ENCODE data around the gene GSTO2. TPM values are rescaled to one million over a fixed set of nuclear protein-coding genes. Genes with fewer than 3 reads are reported as not detected.

GSTO2 gene
- total and polyA plus RNA-seq, 2 of the 13 experiments (the other 11 are each of a cell fraction or from before 2014, with no cell fraction given), result 2.1 to 7.9 TPM

- no peak for TF ChIP-seq DZIP1 (CRISPR knock-in tag; IDR thresholded peaks at IDR 0.05)
- no peak for TF ChIP-seq UBTF (CRISPR knock-in tag; IDR thresholded peaks at IDR 0.05)
- no peak for TF ChIP-seq CREB3 (CRISPR knock-in tag; IDR thresholded peaks at IDR 0.05)
- no peak for TF ChIP-seq HMGA1 (CRISPR knock-in tag; conservative IDR thresholded peaks at IDR 0.05)
Observed at GRCh38 chr10:104284846-104285245, 15.9 kb downstream of the GSTO2 start (continued).

- in situ Hi-C loops (cut with HindIII; ENCODE audit: extremely low pct_ligation_motif_present, low pct_unique_long_range_greater_than_20kb), result no loop called here
- Histone ChIP-seq H3K4me2 (ENCODE audit: low read depth, low read length) (peak overlapping the region; percentile 37), H2AFZ (ENCODE audit: low read length) (no peak overlapping the region), H3K4me1 (ENCODE audit: insufficient read depth, low read length) (peaks cover 80% of the 10 kb centered on the region), H3K27me3 (ENCODE audit: control insufficient read depth in 1 of 2, insufficient read depth in 2 of 2, low read length in 2 of 2) (no peaks in the 10 kb centered on the region), H3K9me3 (ENCODE audit: low read length) (no peaks in the 10 kb centered on the region), H3K9ac (ENCODE audit: insufficient read depth, low read depth, low read length) (peak overlapping the region; percentile 32; the same call in 1 of the 2 replicates), H3K4me3 (replicated peaks in 1 of 3; ENCODE audit: insufficient read depth in 1 of 3, low read depth in 2 of 3, low read length in 3 of 3) (no peak overlapping the region), H4K20me1 (ENCODE audit: insufficient read depth, low read length) (no peaks in the 10 kb centered on the region), H3K36me3 (replicated peaks in 1 of 2; ENCODE audit: control insufficient read depth in 1 of 2, insufficient read depth in 2 of 2, low read length in 2 of 2) (no peaks in the 10 kb centered on the region), H3K27ac (ENCODE audit: extremely low read length, insufficient read depth, low read length) (peak overlapping the region; percentile 82), H3K79me2 (ENCODE audit: insufficient read depth, low read length) (no peaks in the 10 kb centered on the region)
- ATAC-seq (no peak), FAIRE-seq (no peak), DNase-seq (ENCODE audit: low spot score) (peak; percentile 61)
- POLR2A ChIA-PET, result interaction anchor here (1.5 to 3.6 kb wide), 3 partner anchors 9 to 32 kb away, joined by 5 to 30 read pairs (median 23); partner anchors contain the start of gene GSTO1
- CTCF ChIA-PET (ENCODE audit: low intra/inter-chr PET ratio, low total read pairs), result no interaction called here
- no TSS peak for BruUV-seq (replicated peaks)
- 45% methylated on average over 2 of the region's 2 CpGs for WGBS (ENCODE audit: low lambda C conversion rate)
- intact Hi-C loops (cut with micrococcal nuclease; ENCODE audit: unreplicated experiment), result no loop called here
- TF ChIP-seq SAP130 (CRISPR knock-in tag; IDR thresholded peaks at IDR 0.05; ENCODE audit: low read depth) (peak; percentile 45), SRSF1 (optimal IDR thresholded peaks at IDR 0.05; ENCODE audit: low read depth, low read length) (no peak), ZIK1 (CRISPR knock-in tag; IDR thresholded peaks at IDR 0.05; ENCODE audit: borderline replicate concordance, low read depth) (no peak), ZNF574 (CRISPR knock-in tag; IDR thresholded peaks at IDR 0.05) (no peak), IRF9 (CRISPR knock-in tag; IDR thresholded peaks at IDR 0.05; ENCODE audit: borderline replicate concordance) (no peak), RXRA (CRISPR knock-in tag; IDR thresholded peaks at IDR 0.05) (peak; percentile 29; the same call in 1 of the 2 replicates), FOXP1 (IDR thresholded peaks at IDR 0.05) (no peak), FOXP1 (CRISPR knock-in tag; IDR thresholded peaks at IDR 0.05) (peak; percentile 21; the same call in 1 of the 2 replicates)
Observed at GRCh38 chr10:104286939-104287338, 18.0 kb downstream of the GSTO2 start.

Measured in HepG2 (cell line).